ENCODE results near the gene KY.

The KY gene

DNA sequence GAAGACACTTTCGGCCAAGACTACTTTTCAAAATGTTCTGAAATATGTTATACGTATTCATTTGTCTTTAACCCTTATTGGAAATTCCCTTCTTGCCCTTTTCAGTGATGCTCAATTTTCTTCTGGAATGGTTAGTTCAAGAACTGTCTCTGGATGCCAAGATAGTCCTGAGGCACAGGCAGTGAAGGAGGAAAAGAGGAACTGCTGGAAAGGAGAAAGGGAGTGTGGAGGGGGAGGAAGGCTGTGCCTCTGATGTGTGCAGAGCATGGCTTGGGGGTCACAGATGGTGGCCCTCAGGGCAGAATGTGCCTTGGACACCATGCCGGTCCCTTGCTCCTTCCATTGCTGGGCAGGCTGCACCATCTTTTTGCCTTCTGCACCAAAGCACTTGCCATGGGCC, 91.2 kb downstream of the KY start:
- H3K36me3 ChIP-seq (ENCODE audit: control insufficient read depth in 2 of 2, insufficient read depth in 2 of 2, low read length in 2 of 2) = peaks cover 15 to 21% of the 10 kb centered on the region in 2 donors
- no peak overlapping the region for H3K27ac ChIP-seq (ENCODE audit: low read depth in 2 of 2, low read length in 2 of 2)

More for the DNA sequence above, 91.2 kb downstream of the KY start:
- Histone ChIP-seq H3K9ac (ENCODE audit: low read depth in 1 of 2, low read length in 2 of 2) (no peak overlapping the region), H3K9me3 (ENCODE audit: control insufficient read depth in 2 of 2, low read length in 2 of 2) (no peaks in the 10 kb centered on the region), H3K27me3 (ENCODE audit: control insufficient read depth in 2 of 2, insufficient read depth in 2 of 2, low read length in 2 of 2) (no peaks in the 10 kb centered on the region), H3K4me1 (ENCODE audit: control insufficient read depth in 2 of 2, insufficient read depth in 2 of 2, low read length in 2 of 2) (no peaks in the 10 kb centered on the region), H3K4me3 (ENCODE audit: low read length in 2 of 2) (no peak overlapping the region)
